B cell (primary cell): ENCODE measurements around the gene AGBL2. TPM values are rescaled to one million over a fixed set of nuclear protein-coding genes. Genes with fewer than 3 reads are reported as not detected.

Source experiments
- ATAC-seq: fragments of 200-7000 bp; cut with Tn5 transposase; one replicate; pipeline ENCODE4 v1.10.0; 2021; ENCODE audit warnings: low read depth, mild to moderate bottlenecking, moderate number of reproducible peaks, moderate library complexity
- CTCF ChIA-PET: fragments of 350-600 bp; sonication (Branson Sonifier 250); formaldehyde crosslinking; loops from one replicate; lab custom pipeline; 2021; ENCODE audit warnings: antibody characterized with exemption, inconsistent platforms; lab: Charles Lee
- POLR2A ChIA-PET: fragments of 350-600 bp; sonication (Branson Sonifier 250); formaldehyde crosslinking; loops from one replicate; lab custom pipeline; 2021; ENCODE audit warnings: antibody characterized with exemption; lab: Charles Lee
- DNase-seq: peaks from one replicate; pipeline ENCODE4 v3.0.0; 2013
- H2AFZ ChIP-seq: 2 replicates; pipeline ENCODE4 v1.6.1; 2012; ENCODE audit warnings: mild to moderate bottlenecking, low read depth, low read length; ENCODE audit not compliant: insufficient read depth, poor library complexity, severe bottlenecking
- H3K27ac ChIP-seq, 2 donors: 1 replicate in 1 of 2; 2 replicates in 1 of 2; pipeline ENCODE4 v1.5.1; 2012 to 2013; ENCODE audit warnings: low read length in 2 of 2, mild to moderate bottlenecking in 2 of 2, moderate library complexity in 1 of 2
- H3K27me3 ChIP-seq, 4 experiments: fragments of 200-600 bp in 1 of 4; sonication (generic) in 1 of 4; replicated peaks in 1 of 4; 1 replicate in 2 of 4; 2 replicates in 2 of 4; pipeline versions ENCODE4 v1.6.1 to v1.7.0; 2013 to 2016; ENCODE audit warnings: low read length in 3 of 4, mild to moderate bottlenecking in 2 of 4, mixed read lengths in 1 of 4, moderate library complexity in 1 of 4; ENCODE audit not compliant: insufficient read depth in 4 of 4, control insufficient read depth in 3 of 4; ENCODE audit errors: control extremely low read depth in 1 of 4
- H3K36me3 ChIP-seq, 2 experiments: replicated peaks in 1 of 2; 1 replicate in 1 of 2; 2 replicates in 1 of 2; pipeline versions ENCODE4 v1.6.1 to v1.7.1; 2013; ENCODE audit warnings: low read length in 1 of 2; ENCODE audit not compliant: insufficient read depth in 2 of 2, control insufficient read depth in 1 of 2; ENCODE audit errors: control extremely low read depth in 1 of 2, extremely low read depth in 1 of 2
- H3K4me1 ChIP-seq, 2 donors: fragments of 200-600 bp in 1 of 2; sonication (generic) in 1 of 2; 1 replicate in 1 of 2; 2 replicates in 1 of 2; pipeline versions ENCODE4 v1.5.1 to v1.6.1; 2013 to 2017; ENCODE audit warnings: low read length in 2 of 2; ENCODE audit not compliant: control insufficient read depth in 2 of 2, insufficient read depth in 2 of 2
- H3K4me2 ChIP-seq: replicated peaks from 2 replicates; pipeline ENCODE3; 2012; ENCODE audit warnings: mild to moderate bottlenecking, low read depth, low read length; ENCODE audit not compliant: poor library complexity, severe bottlenecking
- H3K4me3 ChIP-seq, 5 experiments: fragments of 200-600 bp in 1 of 5; sonication (generic) in 1 of 5; 1 replicate in 3 of 5; 2 replicates in 2 of 5; pipeline versions ENCODE4 v1.5.1 to v1.7.0; 2011 to 2016; ENCODE audit warnings: low read length in 4 of 5, mild to moderate bottlenecking in 4 of 5, low read depth in 2 of 5, control low read depth in 1 of 5, moderate library complexity in 1 of 5; ENCODE audit not compliant: insufficient read depth in 1 of 5; ENCODE audit errors: control extremely low read depth in 1 of 5, extremely low read depth in 1 of 5
- H3K79me2 ChIP-seq: fragments of 200-600 bp; sonication (generic); one replicate; pipeline ENCODE4 v1.6.0; 2016; ENCODE audit warnings: low read length; ENCODE audit not compliant: control insufficient read depth, insufficient read depth
- H3K9ac ChIP-seq: fragments of 200-600 bp; sonication (generic); 2 replicates; pipeline ENCODE4 v1.6.1; 2017; ENCODE audit warnings: mild to moderate bottlenecking, low read length, moderate library complexity
- H3K9me3 ChIP-seq, 3 donors: one replicate each; pipeline versions ENCODE4 v1.6.1 to v1.7.1; 2013; ENCODE audit warnings: low read length in 2 of 3; ENCODE audit not compliant: control insufficient read depth in 2 of 3, insufficient read depth in 1 of 3; ENCODE audit errors: control extremely low read depth in 1 of 3
- H4K20me1 ChIP-seq: 2 replicates; pipeline ENCODE4 v1.6.0; 2012; ENCODE audit warnings: mild to moderate bottlenecking, low read length; ENCODE audit not compliant: insufficient read depth, control insufficient read depth, poor library complexity, severe bottlenecking
- H3K27ac Mint-ChIP-seq: one replicate; pipeline ENCODE4 v1.8.0; 2021; ENCODE audit warnings: mixed read lengths
- H3K27me3 Mint-ChIP-seq: one replicate; pipeline ENCODE4 v1.8.0; 2021; ENCODE audit warnings: mixed read lengths
- H3K4me1 Mint-ChIP-seq: one replicate; pipeline ENCODE4 v1.8.0; 2021; ENCODE audit warnings: mixed read lengths
- H3K4me3 Mint-ChIP-seq: one replicate; pipeline ENCODE4 v1.8.0; 2021; ENCODE audit warnings: mixed read lengths
- H3K9me3 Mint-ChIP-seq: one replicate; pipeline ENCODE4 v1.8.0; 2022; ENCODE audit warnings: mixed read lengths; ENCODE audit not compliant: insufficient read depth
- EZH2 ChIP-seq: IDR thresholded peaks from 2 replicates; pipeline ENCODE4 v1.6.1; 2012; ENCODE audit warnings: borderline replicate concordance, low read depth, mild to moderate bottlenecking, moderate library complexity, low read length; ENCODE audit not compliant: insufficient read depth, poor library complexity, severe bottlenecking
- WGBS: methylation state at CpG from one replicate; pipeline ENCODE4 v1.1.5; 2013; ENCODE audit warnings: missing lambda C conversion rate; ENCODE audit not compliant: insufficient coverage; 5-methylcytosine and 5-hydroxymethylcytosine counted together
- intact Hi-C: fragments of 100-400 bp; cut with micrococcal nuclease; formaldehyde crosslinking; loops from one replicate; pipeline ENCODE4 v1.10.0; 2022
- polyA plus RNA-seq: library from polyadenylated mRNA; depleted of rRNA; stranded (reverse); fragments of >200 nt; gene quantifications from 2 replicates; pipeline ENCODE4 v1.2.3, GENCODE V29; 2012
- total RNA-seq, 2 donors: library from RNA; stranded (reverse); fragments of 120-200 nt in 1 of 2; gene quantifications; 1 replicate in 1 of 2; 2 replicates in 1 of 2; pipeline versions ENCODE4 v1.2.3 to v1.2.4, GENCODE V29; 2013 to 2022
- TF ChIP-seq, protein P1 (sequence below): fragments of 200-600 bp; IDR thresholded peaks from one replicate; pipeline ENCODE4 v1.8.0; 2022; ENCODE audit warnings: antibody characterized with exemption, mild to moderate bottlenecking

Gene AGBL2
- total and polyA plus RNA-seq, 2 donors (not counting 1 experiment from before 2014, with no cell fraction given), result 13.6 to 28.6 TPM

DNA sequence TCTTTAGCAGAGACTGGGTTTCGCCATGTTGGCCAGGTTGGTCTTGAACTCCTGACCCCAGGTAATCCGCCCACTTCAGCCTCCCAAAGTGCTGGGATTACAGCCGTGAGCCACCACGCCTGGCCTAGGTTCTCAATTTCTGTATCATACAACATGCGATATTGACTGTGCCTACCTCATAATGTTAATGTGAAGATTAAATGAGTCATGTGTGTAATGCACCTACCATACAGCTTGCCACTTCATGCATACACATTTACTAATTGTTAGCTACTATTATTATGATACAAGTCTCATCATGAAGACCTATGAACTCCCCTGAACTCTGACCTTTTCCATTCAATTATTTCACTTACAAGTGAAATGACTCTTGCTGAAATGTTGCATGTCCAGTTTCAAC, 25.7 kb downstream of the AGBL2 start:
- no peak overlapping the region for H3K27ac Mint-ChIP-seq
- H3K4me1 Mint-ChIP-seq, result no peaks in the 10 kb centered on the region
- WGBS, result 100% methylated on average over 2 of the region's 5 CpGs
- H3K4me3 Mint-ChIP-seq, result no peak overlapping the region
- H4K20me1 ChIP-seq, result no peaks in the 10 kb centered on the region
- no peak for TF ChIP-seq EZH2
- TF ChIP-seq, protein P1, sequence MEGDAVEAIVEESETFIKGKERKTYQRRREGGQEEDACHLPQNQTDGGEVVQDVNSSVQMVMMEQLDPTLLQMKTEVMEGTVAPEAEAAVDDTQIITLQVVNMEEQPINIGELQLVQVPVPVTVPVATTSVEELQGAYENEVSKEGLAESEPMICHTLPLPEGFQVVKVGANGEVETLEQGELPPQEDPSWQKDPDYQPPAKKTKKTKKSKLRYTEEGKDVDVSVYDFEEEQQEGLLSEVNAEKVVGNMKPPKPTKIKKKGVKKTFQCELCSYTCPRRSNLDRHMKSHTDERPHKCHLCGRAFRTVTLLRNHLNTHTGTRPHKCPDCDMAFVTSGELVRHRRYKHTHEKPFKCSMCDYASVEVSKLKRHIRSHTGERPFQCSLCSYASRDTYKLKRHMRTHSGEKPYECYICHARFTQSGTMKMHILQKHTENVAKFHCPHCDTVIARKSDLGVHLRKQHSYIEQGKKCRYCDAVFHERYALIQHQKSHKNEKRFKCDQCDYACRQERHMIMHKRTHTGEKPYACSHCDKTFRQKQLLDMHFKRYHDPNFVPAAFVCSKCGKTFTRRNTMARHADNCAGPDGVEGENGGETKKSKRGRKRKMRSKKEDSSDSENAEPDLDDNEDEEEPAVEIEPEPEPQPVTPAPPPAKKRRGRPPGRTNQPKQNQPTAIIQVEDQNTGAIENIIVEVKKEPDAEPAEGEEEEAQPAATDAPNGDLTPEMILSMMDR, result no peak
- H3K9ac ChIP-seq, result no peak overlapping the region
- H3K4me2 ChIP-seq, result no peak overlapping the region
- CTCF ChIA-PET, result no interaction called here
- H3K79me2 ChIP-seq, result no peaks in the 10 kb centered on the region
- no peaks in the 10 kb centered on the region for H3K36me3 ChIP-seq
- H3K27ac ChIP-seq, result no peak overlapping the region
- POLR2A ChIA-PET, result no interaction called here
- no peaks in the 10 kb centered on the region for H3K4me1 ChIP-seq
- no peak for ATAC-seq
- no peak overlapping the region for H2AFZ ChIP-seq
- H3K9me3 Mint-ChIP-seq, result no peaks in the 10 kb centered on the region
- no peaks in the 10 kb centered on the region for H3K27me3 ChIP-seq
- no peak for DNase-seq
- no peaks in the 10 kb centered on the region for H3K27me3 Mint-ChIP-seq
- no peaks in the 10 kb centered on the region for H3K9me3 ChIP-seq
- intact Hi-C loops, result no loop called here
- no peak overlapping the region for H3K4me3 ChIP-seq

DNA sequence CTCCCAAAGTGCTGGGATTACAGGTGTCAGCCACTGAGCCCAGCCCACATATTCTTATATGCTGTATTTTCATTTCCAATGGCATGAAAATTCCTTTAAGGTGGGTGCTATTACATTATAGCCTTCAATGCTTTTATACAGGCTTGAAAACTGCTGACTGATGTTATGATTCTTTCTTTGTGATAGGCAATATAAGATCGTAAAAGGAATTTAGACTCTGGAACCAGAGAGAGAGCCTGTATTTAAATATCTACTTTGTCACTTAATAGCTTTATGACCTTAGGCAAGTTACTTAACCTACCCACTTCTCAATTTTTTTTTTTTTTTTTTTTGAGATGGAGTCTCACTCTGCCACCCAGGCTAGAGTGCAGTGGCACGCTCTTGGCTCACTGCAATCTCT, 26.2 kb downstream of the AGBL2 start:
- Mint-ChIP-seq H3K4me1 (no peaks in the 10 kb centered on the region), H3K9me3 (no peaks in the 10 kb centered on the region), H3K27me3 (no peaks in the 10 kb centered on the region), H3K27ac (no peak overlapping the region), H3K4me3 (no peak overlapping the region)
- ChIA-PET CTCF (interaction anchor here (0.7 kb wide), 1 partner anchor 380 kb away, joined by 4 read pairs; no protein-coding TSS in a partner anchor), POLR2A (no interaction called here)
- Histone ChIP-seq H3K9ac (no peak overlapping the region), H3K4me1 (no peaks in the 10 kb centered on the region), H3K9me3 (no peaks in the 10 kb centered on the region), H2AFZ (no peak overlapping the region), H3K27ac (no peak overlapping the region), H4K20me1 (no peaks in the 10 kb centered on the region), H3K4me3 (no peak overlapping the region), H3K27me3 (no peaks in the 10 kb centered on the region), H3K4me2 (no peak overlapping the region), H3K36me3 (no peaks in the 10 kb centered on the region), H3K79me2 (no peaks in the 10 kb centered on the region)
- ATAC-seq (no peak), DNase-seq (no peak)
- 100% methylated on average over 1 of the region's 2 CpGs for WGBS
- TF ChIP-seq, protein P1, result no peak
- no peak for TF ChIP-seq EZH2
- intact Hi-C loops, result no loop called here
